SK-N-SH treated with all-trans-retinoic acid at 6 μM for 48 hours (cell line): Measurements from ENCODE around the gene TTC33.

Experiments
- ATAC-seq: fragments of 200-7000 bp; cut with Tn5 transposase; 3 replicates; pipeline ENCODE4 v1.9.1; 2020; ENCODE audit warnings: mild to moderate bottlenecking, moderate library complexity
- ARNTL ChIP-seq: fragments of 450-650 bp; formaldehyde crosslinking; IDR thresholded peaks from 2 replicates; pipeline ENCODE4 v1.5.0; 2020; ENCODE audit warnings: low read depth, mild to moderate bottlenecking, moderate library complexity, borderline replicate concordance
- BACH2 ChIP-seq: fragments of 250-450 bp; sonication (Bioruptor Pico); IDR thresholded peaks from 2 replicates; pipeline ENCODE4 v1.9.0; 2021; ENCODE audit warnings: mild to moderate bottlenecking, borderline replicate concordance
- CSDC2 ChIP-seq: fragments of 250-450 bp; sonication (Bioruptor Pico); IDR thresholded peaks from 2 replicates; pipeline ENCODE4 v1.5.0; 2020; ENCODE audit warnings: mild to moderate bottlenecking, moderate library complexity
- CSRNP3 ChIP-seq: fragments of 250-450 bp; sonication (Bioruptor Pico); IDR thresholded peaks from 2 replicates; pipeline ENCODE4 v1.5.1; 2021; ENCODE audit warnings: mild to moderate bottlenecking, moderate library complexity
- GLIS3 ChIP-seq: fragments of 250-450 bp; sonication (Bioruptor Pico); IDR thresholded peaks from 2 replicates; pipeline ENCODE4 v1.5.0; 2020; ENCODE audit warnings: mild to moderate bottlenecking, moderate library complexity
- ISL1 ChIP-seq: fragments of 250-450 bp; sonication (Bioruptor Pico); IDR thresholded peaks from 2 replicates; pipeline ENCODE4 v2.1.2; 2022; ENCODE audit warnings: mild to moderate bottlenecking, moderate library complexity
- OSR1 ChIP-seq: fragments of 250-450 bp; sonication (Bioruptor Pico); IDR thresholded peaks from 2 replicates; pipeline ENCODE4 v1.8.0; 2022; ENCODE audit warnings: moderate library complexity, mild to moderate bottlenecking, inconsistent platforms
- PPARA ChIP-seq: fragments of 250-450 bp; sonication (Bioruptor Pico); IDR thresholded peaks from 2 replicates; pipeline ENCODE4 v1.5.0; 2020; ENCODE audit warnings: mild to moderate bottlenecking, borderline replicate concordance
- RARB ChIP-seq: fragments of 250-450 bp; sonication (Bioruptor Pico); IDR thresholded peaks from 2 replicates; pipeline ENCODE4 v1.8.0; 2021; ENCODE audit warnings: mild to moderate bottlenecking, moderate library complexity
- TCF4 ChIP-seq: fragments of 250-450 bp; sonication (Bioruptor Pico); IDR thresholded peaks from 2 replicates; pipeline ENCODE4 v1.8.0; 2021; ENCODE audit warnings: mild to moderate bottlenecking, moderate library complexity, borderline replicate concordance
- TOX ChIP-seq: fragments of 250-450 bp; sonication (Bioruptor Pico); IDR thresholded peaks from 2 replicates; pipeline ENCODE4 v1.8.0; 2021; ENCODE audit warnings: mild to moderate bottlenecking, moderate library complexity, borderline replicate concordance
- ZC3H10 ChIP-seq: fragments of 250-450 bp; sonication (Bioruptor Pico); IDR thresholded peaks from 2 replicates; pipeline ENCODE4 v1.5.1; 2021; ENCODE audit warnings: mild to moderate bottlenecking, moderate library complexity
- ZFP3 ChIP-seq: fragments of 250-450 bp; sonication (Bioruptor Pico); IDR thresholded peaks from 2 replicates; pipeline ENCODE4 v1.5.0; 2020; ENCODE audit warnings: mild to moderate bottlenecking, moderate library complexity
- ZFP30 ChIP-seq: fragments of 450-650 bp; formaldehyde crosslinking; IDR thresholded peaks from 2 replicates; pipeline ENCODE4 v1.5.0; 2022; ENCODE audit warnings: mild to moderate bottlenecking, moderate library complexity
- ZNF70 ChIP-seq: fragments of 450-650 bp; formaldehyde crosslinking; IDR thresholded peaks from 2 replicates; pipeline ENCODE4 v1.5.0; 2020; ENCODE audit warnings: mild to moderate bottlenecking, moderate library complexity
- ZNF8 ChIP-seq: fragments of 450-650 bp; formaldehyde crosslinking; IDR thresholded peaks from 2 replicates; pipeline ENCODE4 v1.5.0; 2020; ENCODE audit warnings: mild to moderate bottlenecking, moderate library complexity
- TF ChIP-seq, protein P1 (sequence below): fragments of 250-450 bp; sonication (Bioruptor Pico); IDR thresholded peaks from 2 replicates; pipeline ENCODE4 v1.5.0; 2020; ENCODE audit warnings: mild to moderate bottlenecking, moderate library complexity
- TF ChIP-seq, protein P2 (sequence below): fragments of 250-450 bp; sonication (Bioruptor Pico); IDR thresholded peaks from 2 replicates; pipeline ENCODE4 v1.5.1; 2020; ENCODE audit warnings: low read depth, mild to moderate bottlenecking, moderate library complexity
- TF ChIP-seq, protein P3 (sequence below): fragments of 250-450 bp; sonication (Bioruptor Pico); IDR thresholded peaks from 2 replicates; pipeline ENCODE4 v1.8.0; 2020; ENCODE audit warnings: mild to moderate bottlenecking, moderate library complexity, borderline replicate concordance

Gene TTC33

DNA sequence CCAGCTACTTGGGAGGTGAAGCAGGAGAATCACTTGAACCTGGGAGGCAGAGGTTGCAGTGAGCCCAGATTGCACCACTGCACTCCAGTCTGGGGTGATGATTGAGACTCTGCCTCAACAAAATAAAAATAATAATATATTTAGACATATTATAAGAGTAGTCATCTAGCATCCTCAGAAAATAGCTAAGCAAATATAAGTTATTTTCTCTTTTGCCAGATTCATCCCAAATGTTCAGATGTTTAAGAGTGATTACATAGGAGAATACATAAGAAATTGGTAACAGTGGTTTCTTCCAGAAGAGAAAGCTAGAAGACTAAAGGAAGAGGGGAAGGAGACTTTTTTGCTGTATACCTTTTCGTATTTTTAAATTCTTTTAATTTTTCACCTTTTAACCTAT is 22.4 kb upstream of the TTC33 start:
- TF ChIP-seq RARB (CRISPR knock-in tag) (no peak), CSRNP3 (CRISPR knock-in tag) (no peak), BACH2 (no peak), CSDC2 (CRISPR knock-in tag) (no peak), ISL1 (CRISPR knock-in tag) (no peak), PPARA (CRISPR knock-in tag) (no peak), TCF4 (no peak)

GRCh38 chr5:40776658-40776977 is 20.9 kb upstream of the TTC33 start:
- no peak for TF ChIP-seq ARNTL
- TF ChIP-seq OSR1 (CRISPR knock-in tag), result no peak
- no peak for TF ChIP-seq CSDC2 (CRISPR knock-in tag)
- no peak for TF ChIP-seq BACH2
- TF ChIP-seq ZFP3 (CRISPR knock-in tag), result no peak
- ATAC-seq, result no peak

More for the DNA sequence above, 22.4 kb upstream of the TTC33 start:
- no peak for ATAC-seq

DNA sequence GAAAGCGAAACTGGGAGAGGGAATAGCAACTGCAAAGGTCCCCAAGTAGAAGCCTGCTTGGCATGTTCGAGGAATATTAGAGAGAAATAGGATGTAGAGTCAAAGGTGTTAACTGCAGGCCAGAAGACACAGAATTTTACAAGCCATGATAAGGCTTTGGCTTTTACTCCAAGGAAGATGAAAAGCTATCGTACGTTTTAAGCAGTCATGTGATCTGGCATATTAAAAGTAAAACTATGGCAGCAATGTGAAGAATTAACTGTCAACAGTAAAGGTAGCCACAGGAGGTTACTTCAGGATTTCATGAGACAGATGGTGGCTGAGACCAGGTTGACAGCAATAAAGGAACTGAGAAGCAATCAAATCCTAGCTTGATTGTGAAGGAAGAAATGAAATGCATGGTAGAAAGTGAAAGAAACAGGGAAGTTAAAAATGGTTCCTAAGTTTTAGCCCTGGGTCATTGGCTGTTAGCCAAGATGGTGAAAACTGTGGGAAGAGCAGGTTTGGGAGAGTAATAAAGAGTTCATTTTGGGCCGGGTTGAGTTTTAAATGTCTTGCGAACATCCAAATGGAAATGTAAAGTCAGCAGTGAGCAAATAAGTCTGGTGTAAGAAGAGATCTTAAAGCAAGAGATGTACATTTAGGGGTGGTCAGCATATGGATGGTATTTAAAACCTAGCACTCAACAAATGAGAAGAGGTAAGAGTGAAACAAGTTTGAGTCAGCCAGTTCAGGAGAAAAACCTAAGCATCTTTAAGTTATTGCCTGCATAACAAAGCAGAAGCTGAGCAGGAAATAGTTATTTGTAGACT is 20.3 kb upstream of the TTC33 start:
- no peak for ATAC-seq
- TF ChIP-seq, protein P1, sequence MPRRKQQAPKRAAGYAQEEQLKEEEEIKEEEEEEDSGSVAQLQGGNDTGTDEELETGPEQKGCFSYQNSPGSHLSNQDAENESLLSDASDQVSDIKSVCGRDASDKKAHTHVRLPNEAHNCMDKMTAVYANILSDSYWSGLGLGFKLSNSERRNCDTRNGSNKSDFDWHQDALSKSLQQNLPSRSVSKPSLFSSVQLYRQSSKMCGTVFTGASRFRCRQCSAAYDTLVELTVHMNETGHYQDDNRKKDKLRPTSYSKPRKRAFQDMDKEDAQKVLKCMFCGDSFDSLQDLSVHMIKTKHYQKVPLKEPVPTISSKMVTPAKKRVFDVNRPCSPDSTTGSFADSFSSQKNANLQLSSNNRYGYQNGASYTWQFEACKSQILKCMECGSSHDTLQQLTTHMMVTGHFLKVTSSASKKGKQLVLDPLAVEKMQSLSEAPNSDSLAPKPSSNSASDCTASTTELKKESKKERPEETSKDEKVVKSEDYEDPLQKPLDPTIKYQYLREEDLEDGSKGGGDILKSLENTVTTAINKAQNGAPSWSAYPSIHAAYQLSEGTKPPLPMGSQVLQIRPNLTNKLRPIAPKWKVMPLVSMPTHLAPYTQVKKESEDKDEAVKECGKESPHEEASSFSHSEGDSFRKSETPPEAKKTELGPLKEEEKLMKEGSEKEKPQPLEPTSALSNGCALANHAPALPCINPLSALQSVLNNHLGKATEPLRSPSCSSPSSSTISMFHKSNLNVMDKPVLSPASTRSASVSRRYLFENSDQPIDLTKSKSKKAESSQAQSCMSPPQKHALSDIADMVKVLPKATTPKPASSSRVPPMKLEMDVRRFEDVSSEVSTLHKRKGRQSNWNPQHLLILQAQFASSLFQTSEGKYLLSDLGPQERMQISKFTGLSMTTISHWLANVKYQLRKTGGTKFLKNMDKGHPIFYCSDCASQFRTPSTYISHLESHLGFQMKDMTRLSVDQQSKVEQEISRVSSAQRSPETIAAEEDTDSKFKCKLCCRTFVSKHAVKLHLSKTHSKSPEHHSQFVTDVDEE (CRISPR knock-in tag), result no peak

- TF ChIP-seq PPARA (CRISPR knock-in tag), result no peak
- TF ChIP-seq ZC3H10 (CRISPR knock-in tag), result no peak
- no peak for TF ChIP-seq ZNF8 (CRISPR knock-in tag)
- TF ChIP-seq RARB (CRISPR knock-in tag), result no peak
- TF ChIP-seq TCF4, result no peak
- no peak for TF ChIP-seq CSDC2 (CRISPR knock-in tag)
- TF ChIP-seq, protein P2, sequence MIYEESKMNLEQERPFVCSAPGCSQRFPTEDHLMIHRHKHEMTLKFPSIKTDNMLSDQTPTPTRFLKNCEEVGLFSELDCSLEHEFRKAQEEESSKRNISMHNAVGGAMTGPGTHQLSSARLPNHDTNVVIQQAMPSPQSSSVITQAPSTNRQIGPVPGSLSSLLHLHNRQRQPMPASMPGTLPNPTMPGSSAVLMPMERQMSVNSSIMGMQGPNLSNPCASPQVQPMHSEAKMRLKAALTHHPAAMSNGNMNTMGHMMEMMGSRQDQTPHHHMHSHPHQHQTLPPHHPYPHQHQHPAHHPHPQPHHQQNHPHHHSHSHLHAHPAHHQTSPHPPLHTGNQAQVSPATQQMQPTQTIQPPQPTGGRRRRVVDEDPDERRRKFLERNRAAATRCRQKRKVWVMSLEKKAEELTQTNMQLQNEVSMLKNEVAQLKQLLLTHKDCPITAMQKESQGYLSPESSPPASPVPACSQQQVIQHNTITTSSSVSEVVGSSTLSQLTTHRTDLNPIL (CRISPR knock-in tag), result no peak
- TF ChIP-seq ZFP30, result no peak
- no peak for TF ChIP-seq TOX (CRISPR knock-in tag)
- TF ChIP-seq, protein P3, sequence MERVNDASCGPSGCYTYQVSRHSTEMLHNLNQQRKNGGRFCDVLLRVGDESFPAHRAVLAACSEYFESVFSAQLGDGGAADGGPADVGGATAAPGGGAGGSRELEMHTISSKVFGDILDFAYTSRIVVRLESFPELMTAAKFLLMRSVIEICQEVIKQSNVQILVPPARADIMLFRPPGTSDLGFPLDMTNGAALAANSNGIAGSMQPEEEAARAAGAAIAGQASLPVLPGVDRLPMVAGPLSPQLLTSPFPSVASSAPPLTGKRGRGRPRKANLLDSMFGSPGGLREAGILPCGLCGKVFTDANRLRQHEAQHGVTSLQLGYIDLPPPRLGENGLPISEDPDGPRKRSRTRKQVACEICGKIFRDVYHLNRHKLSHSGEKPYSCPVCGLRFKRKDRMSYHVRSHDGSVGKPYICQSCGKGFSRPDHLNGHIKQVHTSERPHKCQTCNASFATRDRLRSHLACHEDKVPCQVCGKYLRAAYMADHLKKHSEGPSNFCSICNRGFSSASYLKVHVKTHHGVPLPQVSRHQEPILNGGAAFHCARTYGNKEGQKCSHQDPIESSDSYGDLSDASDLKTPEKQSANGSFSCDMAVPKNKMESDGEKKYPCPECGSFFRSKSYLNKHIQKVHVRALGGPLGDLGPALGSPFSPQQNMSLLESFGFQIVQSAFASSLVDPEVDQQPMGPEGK (CRISPR knock-in tag), result no peak
- TF ChIP-seq, all 23 proteins: peak for 0
- no peak for ATAC-seq
Observed at GRCh38 chr5:40775085-40775845, 19.5 kb upstream of the TTC33 start.

- ATAC-seq, result no peak
- TF ChIP-seq ISL1 (CRISPR knock-in tag) (no peak), ZNF8 (CRISPR knock-in tag) (no peak), OSR1 (CRISPR knock-in tag) (no peak), TCF4 (no peak), ZFP30 (no peak), RARB (CRISPR knock-in tag) (no peak), ARNTL (no peak), CSDC2 (CRISPR knock-in tag) (no peak), TOX (CRISPR knock-in tag) (no peak), ZC3H10 (CRISPR knock-in tag) (no peak), ZNF70 (CRISPR knock-in tag) (no peak), GLIS3 (CRISPR knock-in tag) (no peak), PPARA (CRISPR knock-in tag) (no peak), BACH2 (no peak)
- TF ChIP-seq, protein P3 (CRISPR knock-in tag), result no peak
Observed at GRCh38 chr5:40774623-40775022, 18.9 kb upstream of the TTC33 start.
